WTC11 (cell line): ENCODE measurements around the gene ADGRL1. TPM values are rescaled to one million over a fixed set of nuclear protein-coding genes. Genes with fewer than 3 reads are reported as not detected.

Source experiments
- ATAC-seq: fragments of 200-7000 bp; cut with Tn5 transposase; 2 replicates; pipeline ENCODE4 v1.10.0; 2021; ENCODE audit warnings: mild to moderate bottlenecking, moderate library complexity
- CTCF ChIA-PET: fragments of 300-600 bp; sonication (Branson Sonifier 250); formaldehyde crosslinking; loops from one replicate; lab custom pipeline; 2021; ENCODE audit warnings: antibody characterized with exemption; lab: Charles Lee
- POLR2A ChIA-PET: fragments of 350-600 bp; sonication (Branson Sonifier 250); formaldehyde crosslinking; loops from one replicate; lab custom pipeline; 2021; ENCODE audit warnings: antibody characterized with exemption; lab: Charles Lee
- DNase-seq: peaks from one replicate; pipeline ENCODE4 v3.0.0; 2021; ENCODE audit warnings: low spot score
- H3K27ac Mint-ChIP-seq: 2 replicates; pipeline ENCODE4 v1.8.0; 2021; ENCODE audit warnings: mixed read lengths
- H3K27me3 Mint-ChIP-seq: 2 replicates; pipeline ENCODE4 v1.8.0; 2021; ENCODE audit warnings: low read depth, mild to moderate bottlenecking, moderate library complexity, mixed read lengths
- H3K36me3 Mint-ChIP-seq: 2 replicates; pipeline ENCODE4 v1.8.0; 2021; ENCODE audit warnings: mixed read lengths
- H3K4me1 Mint-ChIP-seq: 2 replicates; pipeline ENCODE4 v1.8.0; 2022; ENCODE audit warnings: mixed read lengths
- H3K4me3 Mint-ChIP-seq: 2 replicates; pipeline ENCODE4 v1.8.0; 2021; ENCODE audit warnings: mild to moderate bottlenecking, moderate library complexity, mixed read lengths
- H3K9me3 Mint-ChIP-seq: 2 replicates; pipeline ENCODE4 v1.8.0; 2021; ENCODE audit warnings: mixed read lengths
- CREB1 ChIP-seq: sonication (generic); formaldehyde crosslinking; IDR thresholded peaks from 2 replicates; pipeline ENCODE4 v1.8.0; 2023; ENCODE audit warnings: mild to moderate bottlenecking, missing genetic modification reagents
- ELF4 ChIP-seq: sonication (generic); formaldehyde crosslinking; IDR thresholded peaks from 2 replicates; pipeline ENCODE4 v1.8.1; 2022; ENCODE audit warnings: low read depth, mild to moderate bottlenecking, moderate library complexity, missing genetic modification reagents
- GABPB1 ChIP-seq: sonication (generic); formaldehyde crosslinking; IDR thresholded peaks from 2 replicates; pipeline ENCODE4 v1.8.1; 2023; ENCODE audit warnings: mild to moderate bottlenecking, missing genetic modification reagents
- GRHL2 ChIP-seq: fragments of 250-450 bp; sonication (Bioruptor Pico); IDR thresholded peaks from 2 replicates; pipeline ENCODE4 v1.8.0; 2022; ENCODE audit warnings: mild to moderate bottlenecking, moderate library complexity; ENCODE audit not compliant: insufficient replicate concordance, severe bottlenecking
- IRF2 ChIP-seq: sonication (generic); formaldehyde crosslinking; IDR thresholded peaks from 2 replicates; pipeline ENCODE4 v1.8.0; 2022; ENCODE audit warnings: low read depth, missing genetic modification reagents, borderline replicate concordance
- JAZF1 ChIP-seq: fragments of 250-450 bp; sonication (Bioruptor Pico); IDR thresholded peaks from 2 replicates; pipeline ENCODE4 v1.9.0; 2021; ENCODE audit warnings: moderate library complexity, mild to moderate bottlenecking, inconsistent platforms
- JUN ChIP-seq: sonication (generic); formaldehyde crosslinking; IDR thresholded peaks from 2 replicates; pipeline ENCODE4 v1.8.0; 2023; ENCODE audit warnings: mild to moderate bottlenecking, missing genetic modification reagents
- KAT7 ChIP-seq: sonication (generic); formaldehyde crosslinking; IDR thresholded peaks from 2 replicates; pipeline ENCODE4 v1.8.1; 2023; ENCODE audit warnings: missing genetic modification reagents, mild to moderate bottlenecking, borderline replicate concordance
- NFATC4 ChIP-seq: fragments of 250-450 bp; sonication (Bioruptor Pico); IDR thresholded peaks from 2 replicates; pipeline ENCODE4 v1.9.0; 2021; ENCODE audit warnings: mild to moderate bottlenecking
- NFE2L1 ChIP-seq: sonication (generic); formaldehyde crosslinking; IDR thresholded peaks from 2 replicates; pipeline ENCODE4 v1.8.1; 2023; ENCODE audit warnings: missing genetic modification reagents
- NR1H2 ChIP-seq: sonication (generic); formaldehyde crosslinking; IDR thresholded peaks from 2 replicates; pipeline ENCODE4 v1.9.0; 2021; ENCODE audit warnings: mild to moderate bottlenecking, moderate library complexity, missing genetic modification reagents
- NR2C2 ChIP-seq: sonication (generic); formaldehyde crosslinking; IDR thresholded peaks from 2 replicates; pipeline ENCODE4 v1.8.0; 2022; ENCODE audit warnings: mild to moderate bottlenecking, missing genetic modification reagents
- NR3C1 ChIP-seq: sonication (generic); formaldehyde crosslinking; conservative IDR thresholded peaks from 2 replicates; pipeline ENCODE4 v1.8.1; 2023; ENCODE audit warnings: low read depth, mild to moderate bottlenecking, missing genetic modification reagents
- SMAD3 ChIP-seq: sonication (generic); formaldehyde crosslinking; IDR thresholded peaks from 2 replicates; pipeline ENCODE4 v1.8.0; 2022; ENCODE audit warnings: missing genetic modification reagents, mild to moderate bottlenecking, borderline replicate concordance
- STAT6 ChIP-seq: sonication (generic); formaldehyde crosslinking; conservative IDR thresholded peaks from 2 replicates; pipeline ENCODE4 v1.8.1; 2023; ENCODE audit warnings: mild to moderate bottlenecking, low read depth, missing genetic modification reagents, moderate library complexity
- TEAD1 ChIP-seq: sonication (generic); formaldehyde crosslinking; IDR thresholded peaks from 2 replicates; pipeline ENCODE4 v1.8.0; 2022; ENCODE audit warnings: mild to moderate bottlenecking, missing genetic modification reagents
- TEAD4 ChIP-seq: sonication (generic); formaldehyde crosslinking; IDR thresholded peaks from 2 replicates; pipeline ENCODE4 v1.8.0; 2022; ENCODE audit warnings: mild to moderate bottlenecking, missing genetic modification reagents
- ZNF219 ChIP-seq: sonication (generic); formaldehyde crosslinking; IDR thresholded peaks from 2 replicates; pipeline ENCODE4 v1.8.0; 2023; ENCODE audit warnings: missing genetic modification reagents, mild to moderate bottlenecking, borderline replicate concordance
- ZNF263 ChIP-seq: sonication (generic); formaldehyde crosslinking; IDR thresholded peaks from 2 replicates; pipeline ENCODE4 v1.8.1; 2022; ENCODE audit warnings: low read depth, mild to moderate bottlenecking, moderate library complexity, missing genetic modification reagents
- ZNF671 ChIP-seq: fragments of 250-450 bp; sonication (Bioruptor Pico); IDR thresholded peaks from 2 replicates; pipeline ENCODE4 v1.8.0; 2021; ENCODE audit warnings: mild to moderate bottlenecking
- total RNA-seq: library from RNA; stranded (reverse); gene quantifications from 3 replicates; pipeline ENCODE4 v1.2.3, GENCODE V29; 2021
- TF ChIP-seq, protein P1 (sequence below): fragments of 250-450 bp; sonication (Bioruptor Pico); IDR thresholded peaks from 2 replicates; pipeline ENCODE4 v1.8.0; 2021; ENCODE audit warnings: mild to moderate bottlenecking
- TF ChIP-seq, protein P2 (sequence below): sonication (generic); formaldehyde crosslinking; IDR thresholded peaks from 2 replicates; pipeline ENCODE4 v1.8.1; 2023; ENCODE audit warnings: mild to moderate bottlenecking, moderate library complexity, missing genetic modification reagents
- TF ChIP-seq, protein P3 (sequence below): sonication (generic); formaldehyde crosslinking; IDR thresholded peaks from 2 replicates; pipeline ENCODE4 v1.8.0; 2022; ENCODE audit warnings: mild to moderate bottlenecking, missing genetic modification reagents
- TF ChIP-seq, protein P4 (sequence below): sonication (generic); formaldehyde crosslinking; conservative IDR thresholded peaks from 2 replicates; pipeline ENCODE4 v1.8.1; 2022; ENCODE audit warnings: mild to moderate bottlenecking, missing genetic modification reagents
- TF ChIP-seq, protein P5 (sequence below): sonication (generic); formaldehyde crosslinking; IDR thresholded peaks from 2 replicates; pipeline ENCODE4 v1.8.0; 2023; ENCODE audit warnings: missing genetic modification reagents
- TF ChIP-seq, protein P6 (sequence below): sonication (generic); formaldehyde crosslinking; IDR thresholded peaks from 2 replicates; pipeline ENCODE4 v1.8.1; 2022; ENCODE audit warnings: mild to moderate bottlenecking, missing genetic modification reagents, moderate library complexity, borderline replicate concordance

ADGRL1 gene
- total RNA-seq, 1 experiment from 2014 or later = 128 TPM

DNA sequence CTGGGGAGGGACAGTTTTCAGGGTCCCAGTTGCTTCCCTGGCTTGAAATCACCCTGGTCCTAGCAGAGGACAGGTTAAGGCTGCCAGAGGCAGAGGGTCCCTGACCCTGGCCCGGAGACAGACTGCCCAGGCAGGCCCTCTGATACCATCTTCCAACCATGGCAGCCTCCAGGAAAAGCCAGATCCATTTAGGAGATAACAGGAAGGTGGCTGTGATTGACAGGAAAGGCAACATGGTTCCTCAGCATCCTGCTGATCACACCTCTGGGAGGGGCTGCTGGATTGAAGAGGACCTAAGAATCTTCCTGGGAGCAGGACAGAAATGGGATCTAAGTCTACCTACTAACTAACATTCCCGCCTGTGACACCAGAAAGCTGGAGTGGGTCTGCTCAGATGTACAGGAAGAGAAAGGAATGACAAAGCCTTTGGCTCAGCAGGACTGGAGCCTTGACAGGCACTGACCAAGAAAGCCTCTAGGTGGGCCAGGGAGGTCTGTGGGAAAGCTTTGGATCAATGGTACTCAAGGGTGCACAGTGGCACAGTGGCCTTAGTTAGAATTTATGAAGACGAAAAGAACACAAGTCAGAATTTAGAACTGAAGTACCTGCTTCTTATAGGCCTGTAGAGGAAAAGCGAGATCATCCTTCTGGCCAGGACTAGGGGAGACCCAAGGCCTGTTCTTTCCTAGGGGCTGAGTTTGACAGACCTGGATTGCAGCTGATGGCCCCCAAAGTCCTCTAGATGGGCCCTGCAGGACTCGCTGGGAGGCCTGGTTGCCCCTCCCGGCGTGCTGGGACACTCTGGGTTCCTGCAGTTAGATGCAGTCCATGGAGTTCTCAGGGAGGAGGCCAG lies 86.1 kb downstream of the ADGRL1 start:
- Mint-ChIP-seq H3K4me3 (no peak overlapping the region), H3K4me1 (peaks cover 20% of the 10 kb centered on the region), H3K27ac (no peak overlapping the region), H3K36me3 (peaks cover 12% of the 10 kb centered on the region), H3K9me3 (no peaks in the 10 kb centered on the region), H3K27me3 (0 out of 2 replicates have a peak, but pooled peaks cover 7% of the 10 kb centered on the region)
- ChIA-PET POLR2A (no interaction called here), CTCF (no interaction called here)
- no peak for TF ChIP-seq JAZF1 (CRISPR knock-in tag)
- TF ChIP-seq, protein P1, sequence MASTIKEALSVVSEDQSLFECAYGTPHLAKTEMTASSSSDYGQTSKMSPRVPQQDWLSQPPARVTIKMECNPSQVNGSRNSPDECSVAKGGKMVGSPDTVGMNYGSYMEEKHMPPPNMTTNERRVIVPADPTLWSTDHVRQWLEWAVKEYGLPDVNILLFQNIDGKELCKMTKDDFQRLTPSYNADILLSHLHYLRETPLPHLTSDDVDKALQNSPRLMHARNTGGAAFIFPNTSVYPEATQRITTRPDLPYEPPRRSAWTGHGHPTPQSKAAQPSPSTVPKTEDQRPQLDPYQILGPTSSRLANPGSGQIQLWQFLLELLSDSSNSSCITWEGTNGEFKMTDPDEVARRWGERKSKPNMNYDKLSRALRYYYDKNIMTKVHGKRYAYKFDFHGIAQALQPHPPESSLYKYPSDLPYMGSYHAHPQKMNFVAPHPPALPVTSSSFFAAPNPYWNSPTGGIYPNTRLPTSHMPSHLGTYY (CRISPR knock-in tag) = no peak
- TF ChIP-seq TEAD1 = no peak
- no peak for TF ChIP-seq ZNF671
- no peak for TF ChIP-seq SMAD3 (CRISPR knock-in tag)
- no peak for TF ChIP-seq ELF4 (CRISPR knock-in tag)
- no peak for TF ChIP-seq ZNF219
- TF ChIP-seq, protein P2, sequence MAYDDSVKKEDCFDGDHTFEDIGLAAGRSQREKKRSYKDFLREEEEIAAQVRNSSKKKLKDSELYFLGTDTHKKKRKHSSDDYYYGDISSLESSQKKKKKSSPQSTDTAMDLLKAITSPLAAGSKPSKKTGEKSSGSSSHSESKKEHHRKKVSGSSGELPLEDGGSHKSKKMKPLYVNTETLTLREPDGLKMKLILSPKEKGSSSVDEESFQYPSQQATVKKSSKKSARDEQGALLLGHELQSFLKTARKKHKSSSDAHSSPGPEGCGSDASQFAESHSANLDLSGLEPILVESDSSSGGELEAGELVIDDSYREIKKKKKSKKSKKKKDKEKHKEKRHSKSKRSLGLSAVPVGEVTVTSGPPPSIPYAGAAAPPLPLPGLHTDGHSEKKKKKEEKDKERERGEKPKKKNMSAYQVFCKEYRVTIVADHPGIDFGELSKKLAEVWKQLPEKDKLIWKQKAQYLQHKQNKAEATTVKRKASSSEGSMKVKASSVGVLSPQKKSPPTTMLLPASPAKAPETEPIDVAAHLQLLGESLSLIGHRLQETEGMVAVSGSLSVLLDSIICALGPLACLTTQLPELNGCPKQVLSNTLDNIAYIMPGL = no peak
- TF ChIP-seq NFATC4 (CRISPR knock-in tag) = no peak
- TF ChIP-seq IRF2 = no peak
- no peak for TF ChIP-seq ZNF263 (CRISPR knock-in tag)
- TF ChIP-seq GRHL2 = no peak
- TF ChIP-seq JUN (CRISPR knock-in tag) = no peak
- TF ChIP-seq NFE2L1 (CRISPR knock-in tag) = no peak
- TF ChIP-seq, protein P3, sequence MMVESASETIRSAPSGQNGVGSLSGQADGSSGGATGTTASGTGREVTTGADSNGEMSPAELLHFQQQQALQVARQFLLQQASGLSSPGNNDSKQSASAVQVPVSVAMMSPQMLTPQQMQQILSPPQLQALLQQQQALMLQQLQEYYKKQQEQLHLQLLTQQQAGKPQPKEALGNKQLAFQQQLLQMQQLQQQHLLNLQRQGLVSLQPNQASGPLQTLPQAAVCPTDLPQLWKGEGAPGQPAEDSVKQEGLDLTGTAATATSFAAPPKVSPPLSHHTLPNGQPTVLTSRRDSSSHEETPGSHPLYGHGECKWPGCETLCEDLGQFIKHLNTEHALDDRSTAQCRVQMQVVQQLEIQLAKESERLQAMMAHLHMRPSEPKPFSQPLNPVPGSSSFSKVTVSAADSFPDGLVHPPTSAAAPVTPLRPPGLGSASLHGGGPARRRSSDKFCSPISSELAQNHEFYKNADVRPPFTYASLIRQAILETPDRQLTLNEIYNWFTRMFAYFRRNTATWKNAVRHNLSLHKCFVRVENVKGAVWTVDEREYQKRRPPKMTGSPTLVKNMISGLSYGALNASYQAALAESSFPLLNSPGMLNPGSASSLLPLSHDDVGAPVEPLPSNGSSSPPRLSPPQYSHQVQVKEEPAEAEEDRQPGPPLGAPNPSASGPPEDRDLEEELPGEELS = no peak
- TF ChIP-seq, protein P4, sequence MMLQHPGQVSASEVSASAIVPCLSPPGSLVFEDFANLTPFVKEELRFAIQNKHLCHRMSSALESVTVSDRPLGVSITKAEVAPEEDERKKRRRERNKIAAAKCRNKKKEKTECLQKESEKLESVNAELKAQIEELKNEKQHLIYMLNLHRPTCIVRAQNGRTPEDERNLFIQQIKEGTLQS (CRISPR knock-in tag) = no peak
- TF ChIP-seq, protein P5, sequence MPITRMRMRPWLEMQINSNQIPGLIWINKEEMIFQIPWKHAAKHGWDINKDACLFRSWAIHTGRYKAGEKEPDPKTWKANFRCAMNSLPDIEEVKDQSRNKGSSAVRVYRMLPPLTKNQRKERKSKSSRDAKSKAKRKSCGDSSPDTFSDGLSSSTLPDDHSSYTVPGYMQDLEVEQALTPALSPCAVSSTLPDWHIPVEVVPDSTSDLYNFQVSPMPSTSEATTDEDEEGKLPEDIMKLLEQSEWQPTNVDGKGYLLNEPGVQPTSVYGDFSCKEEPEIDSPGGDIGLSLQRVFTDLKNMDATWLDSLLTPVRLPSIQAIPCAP (CRISPR knock-in tag) = no peak
- TF ChIP-seq NR3C1 (CRISPR knock-in tag) = no peak
- ATAC-seq (no peak), DNase-seq (no peak)

- ChIA-PET CTCF (interaction anchor here (1.1 kb wide), 1 partner anchor 17 kb away, joined by 3 read pairs; the partner anchor contains the start of gene ASF1B), POLR2A (no interaction called here)
- H3K4me1 Mint-ChIP-seq = peaks cover 20% of the 10 kb centered on the region
- H3K27me3 Mint-ChIP-seq = 0 out of 2 replicates have a peak, but pooled peaks cover 7% of the 10 kb centered on the region
- DNase-seq = no peak
- peak overlapping the region; percentile 90 for H3K4me3 Mint-ChIP-seq
- H3K27ac Mint-ChIP-seq = peak overlapping the region; percentile 98; the same call in 1 of the 2 replicates
- H3K9me3 Mint-ChIP-seq = no peaks in the 10 kb centered on the region
- ATAC-seq = no peak
- peaks cover 6% of the 10 kb centered on the region; the same call in 1 of the 2 replicates for H3K36me3 Mint-ChIP-seq
- TF ChIP-seq NR2C2 (no peak), CREB1 (CRISPR knock-in tag) (no peak), GABPB1 (no peak), TEAD4 (CRISPR knock-in tag) (no peak), NR1H2 (CRISPR knock-in tag) (no peak), ELF4 (CRISPR knock-in tag) (no peak), STAT6 (no peak), KAT7 (CRISPR knock-in tag) (no peak)
- TF ChIP-seq, protein P6, sequence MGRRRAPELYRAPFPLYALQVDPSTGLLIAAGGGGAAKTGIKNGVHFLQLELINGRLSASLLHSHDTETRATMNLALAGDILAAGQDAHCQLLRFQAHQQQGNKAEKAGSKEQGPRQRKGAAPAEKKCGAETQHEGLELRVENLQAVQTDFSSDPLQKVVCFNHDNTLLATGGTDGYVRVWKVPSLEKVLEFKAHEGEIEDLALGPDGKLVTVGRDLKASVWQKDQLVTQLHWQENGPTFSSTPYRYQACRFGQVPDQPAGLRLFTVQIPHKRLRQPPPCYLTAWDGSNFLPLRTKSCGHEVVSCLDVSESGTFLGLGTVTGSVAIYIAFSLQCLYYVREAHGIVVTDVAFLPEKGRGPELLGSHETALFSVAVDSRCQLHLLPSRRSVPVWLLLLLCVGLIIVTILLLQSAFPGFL (CRISPR knock-in tag) = no peak
These were observed 86.8 kb downstream of the ADGRL1 start for GRCh38 chr19:14119146-14119545.
